ENCODE data around the gene CUL3. TPM values are rescaled to one million over a fixed set of nuclear protein-coding genes. Genes with fewer than 3 reads are reported as not detected.

CUL3 gene
- total RNA-seq, 4 donors from 2014 or later, result 68.0 to 92.7 (median 70.8) TPM

GRCh38 chr2:224472827-224473226, 112.3 kb downstream of the CUL3 start:
- no peak for ATAC-seq (ENCODE audit: low FRiP score)
- no peak for TF ChIP-seq CTCF (IDR thresholded peaks at IDR 0.05)
- DNase-seq (ENCODE audit: low spot score), result no peak

GRCh38 chr2:224472137-224472536, 113.0 kb downstream of the CUL3 start:
- TF ChIP-seq CTCF (IDR thresholded peaks at IDR 0.05), result no peak
- DNase-seq (ENCODE audit: low spot score), result no peak
- no peak for ATAC-seq (ENCODE audit: low FRiP score)

- no peak for TF ChIP-seq CTCF (IDR thresholded peaks at IDR 0.05)
- no peak for ATAC-seq (ENCODE audit: low FRiP score)
These were observed 115.7 kb downstream of the CUL3 start for GRCh38 chr2:224469374-224469964.

GRCh38 chr2:224466304-224466895, 118.8 kb downstream of the CUL3 start:
- no peak for ATAC-seq (ENCODE audit: low FRiP score)
- no peak for TF ChIP-seq CTCF (IDR thresholded peaks at IDR 0.05)

More at GRCh38 chr2:224469374-224469964, 115.7 kb downstream of the CUL3 start:
- no peak for DNase-seq (ENCODE audit: low spot score)

GRCh38 chr2:224461391-224461790, 123.8 kb downstream of the CUL3 start:
- DNase-seq (ENCODE audit: low spot score), result no peak
- ATAC-seq (ENCODE audit: low FRiP score), result no peak
- no peak for TF ChIP-seq CTCF (IDR thresholded peaks at IDR 0.05)

More at GRCh38 chr2:224466304-224466895, 118.8 kb downstream of the CUL3 start:
- no peak for DNase-seq (ENCODE audit: low spot score)

GRCh38 chr2:224457408-224458096, 127.6 kb downstream of the CUL3 start:
- no peak for ATAC-seq (ENCODE audit: low FRiP score)
- DNase-seq (ENCODE audit: low spot score), result no peak
- TF ChIP-seq CTCF (IDR thresholded peaks at IDR 0.05), result no peak

All from omental fat pad (tissue), 4 donors.